Middle frontal gyrus (tissue), 1 donor: ENCODE data around the gene EPHA10.
A peak's percentile ranks its signal among the peaks of the same experiment; 100 is the strongest.

Experiments used
- DNase-seq: peaks from one replicate; pipeline ENCODE4 v3.0.0-alpha.2; 2015; ENCODE audit warnings: low spot score; ENCODE audit errors: extremely low spot score

EPHA10 gene

GRCh38 chr1:37734629-37735591 lies 30.0 kb downstream of the EPHA10 start:
- DNase-seq, result no peak

GRCh38 chr1:37732111-37732780 lies 32.7 kb downstream of the EPHA10 start:
- DNase-seq, result no peak

- DNase-seq, result no peak
These were observed 33.5 kb downstream of the EPHA10 start for GRCh38 chr1:37731312-37732019.

DNA sequence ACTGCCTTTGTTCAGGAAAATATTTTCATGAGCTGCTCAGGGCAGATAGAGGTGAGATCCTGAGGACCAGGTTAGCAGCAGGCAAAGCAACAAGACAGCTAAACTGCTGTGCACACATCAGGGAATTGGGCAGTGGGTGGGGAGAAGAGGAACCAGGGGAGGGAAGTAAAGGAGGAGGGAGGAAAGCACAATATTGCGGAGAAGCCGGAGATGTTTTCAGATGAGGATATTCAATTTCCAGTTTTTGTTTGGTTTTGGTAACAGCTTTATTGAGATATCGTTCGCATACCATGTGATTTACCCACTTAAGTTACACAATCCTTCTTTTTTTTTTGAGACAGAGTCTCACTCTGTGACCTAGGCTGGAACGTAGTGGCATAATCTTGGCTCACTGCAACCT lies 34.5 kb downstream of the EPHA10 start:
- no peak for DNase-seq

- DNase-seq, result no peak
These were observed 36.5 kb downstream of the EPHA10 start for GRCh38 chr1:37728416-37728815.

DNA sequence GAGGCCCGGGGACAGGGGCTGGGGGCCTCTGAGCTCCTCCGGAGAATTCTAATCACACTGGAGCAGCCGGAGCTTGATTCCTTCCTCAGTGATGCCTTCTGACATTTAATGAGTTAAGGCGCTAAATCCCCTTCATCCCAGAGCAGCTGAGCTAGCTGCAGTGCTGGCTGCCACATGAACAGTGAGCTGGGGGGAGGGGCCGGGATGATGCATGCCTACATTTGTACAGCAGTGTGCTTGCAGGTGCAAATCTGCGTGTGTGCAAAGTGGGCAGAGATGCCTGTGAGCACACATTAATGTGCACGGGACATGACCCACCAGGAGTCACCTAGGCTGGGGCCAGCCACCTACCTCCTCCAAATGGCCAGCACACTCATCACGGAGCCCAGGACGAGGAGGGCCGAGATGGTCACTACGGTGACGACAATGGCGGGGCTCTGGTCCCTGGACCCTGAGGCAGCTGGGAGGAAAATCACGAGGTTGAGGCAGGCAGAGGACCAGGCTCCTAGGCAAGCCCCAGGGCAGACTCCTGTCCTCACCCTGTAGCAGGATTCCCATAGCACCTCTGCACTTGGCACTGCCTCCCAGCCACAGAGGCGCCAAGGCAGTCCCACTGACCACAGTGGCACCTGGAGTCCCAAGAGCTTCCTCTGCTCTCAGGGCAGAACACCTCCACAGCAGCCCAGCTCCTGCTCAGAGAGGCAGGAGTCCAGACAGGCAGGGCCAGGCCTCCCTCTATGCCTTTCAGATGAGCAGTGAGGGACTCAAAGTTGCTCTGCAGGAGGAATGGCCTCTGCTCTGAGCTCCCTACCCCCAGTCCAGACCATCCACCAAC lies 38.0 kb downstream of the EPHA10 start:
- no peak for DNase-seq

DNA sequence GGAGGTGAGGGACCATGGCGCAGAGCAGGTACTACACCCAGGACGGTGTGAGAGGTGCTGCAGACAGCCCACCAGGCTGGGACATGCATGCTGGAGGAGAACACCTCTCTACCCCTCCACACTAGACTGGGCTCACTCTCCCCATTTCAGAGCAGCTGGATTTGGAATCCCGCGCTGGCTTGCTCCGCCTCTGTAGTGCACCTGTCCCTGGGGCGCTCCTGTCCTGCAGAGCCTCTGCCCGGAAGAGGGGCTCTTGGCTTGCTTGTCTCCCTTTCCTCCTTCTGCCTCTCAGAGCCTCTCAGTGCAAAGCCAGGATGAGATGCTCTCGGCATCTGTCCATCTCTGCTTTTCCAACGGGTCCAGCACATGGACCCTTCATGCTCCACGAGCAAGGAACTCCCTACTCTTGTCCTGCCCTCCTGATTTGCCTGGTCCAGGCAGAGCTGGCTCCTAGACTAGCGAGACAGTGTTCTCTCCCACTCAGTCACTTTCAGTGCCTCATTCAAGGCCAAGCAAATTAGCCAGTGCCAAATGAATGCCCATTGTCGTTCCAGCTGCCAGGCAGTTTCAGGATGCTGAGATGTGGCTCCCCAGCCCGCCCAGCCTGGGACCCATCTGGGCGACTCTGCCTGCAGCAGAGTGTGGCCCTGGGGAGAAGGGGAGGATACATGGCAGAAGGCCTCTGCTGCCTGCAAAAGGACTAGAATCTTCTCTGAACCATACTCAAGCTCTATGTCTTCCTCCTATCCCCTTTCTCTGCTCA lies 38.9 kb downstream of the EPHA10 start:
- DNase-seq, result peak; percentile 56

GRCh38 chr1:37724575-37724974 lies 40.3 kb downstream of the EPHA10 start:
- no peak for DNase-seq

DNA sequence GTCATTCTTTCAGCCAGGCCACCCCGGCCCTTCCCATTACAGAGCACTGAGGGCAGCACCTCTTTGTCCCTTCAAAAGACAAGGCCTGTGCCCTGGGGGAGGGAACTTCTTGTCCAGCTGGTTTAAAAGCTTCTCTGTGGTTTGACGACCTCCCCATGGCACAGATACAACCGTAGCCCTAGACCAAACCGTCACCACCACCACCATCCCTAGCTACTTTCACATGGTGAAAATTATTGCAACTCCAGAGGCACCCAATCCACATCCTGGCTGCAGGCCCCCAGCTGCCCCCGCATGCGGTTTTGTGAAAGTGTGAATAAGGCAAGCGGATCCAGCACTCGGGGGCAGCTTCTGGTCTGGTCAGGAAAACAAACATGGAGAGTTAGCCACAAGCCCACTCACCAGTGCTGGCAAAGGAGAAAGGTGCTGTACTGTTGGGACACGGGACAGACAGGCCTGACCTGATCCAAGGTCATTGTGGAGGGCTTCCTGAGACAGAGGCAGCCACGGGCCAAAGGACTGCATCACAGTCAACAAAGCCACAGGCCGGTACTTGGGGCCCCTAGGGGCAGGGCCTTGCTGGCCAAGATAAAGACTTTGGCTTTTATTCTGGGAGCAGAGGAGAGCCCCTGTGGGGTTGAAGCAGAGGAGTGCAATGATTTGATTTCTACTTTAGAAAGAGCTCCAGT lies 41.4 kb downstream of the EPHA10 start:
- no peak for DNase-seq

DNA sequence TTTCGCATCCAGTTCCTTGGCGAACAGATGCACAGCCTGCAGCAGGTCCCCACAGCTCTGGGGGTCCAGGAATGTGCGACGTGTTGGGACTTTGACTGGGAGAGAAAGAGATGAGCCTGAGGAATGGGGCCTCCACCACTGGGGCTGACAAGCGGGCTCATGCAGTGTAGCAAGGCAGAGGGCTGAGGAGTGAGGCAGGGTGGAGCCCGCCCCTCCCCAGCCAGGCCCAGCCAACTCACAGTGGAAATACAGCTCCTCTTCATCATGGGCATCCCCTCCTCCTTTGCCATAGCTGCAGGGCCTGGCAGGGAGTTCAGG lies 41.9 kb downstream of the EPHA10 start:
- DNase-seq, result no peak

- peak; percentile 26 for DNase-seq
These were observed 42.5 kb downstream of the EPHA10 start for GRCh38 chr1:37722181-37723071.

- no peak for DNase-seq
These were observed 43.4 kb downstream of the EPHA10 start for GRCh38 chr1:37721565-37721964.

GRCh38 chr1:37720231-37721130 lies 44.4 kb downstream of the EPHA10 start:
- DNase-seq, result no peak

DNA sequence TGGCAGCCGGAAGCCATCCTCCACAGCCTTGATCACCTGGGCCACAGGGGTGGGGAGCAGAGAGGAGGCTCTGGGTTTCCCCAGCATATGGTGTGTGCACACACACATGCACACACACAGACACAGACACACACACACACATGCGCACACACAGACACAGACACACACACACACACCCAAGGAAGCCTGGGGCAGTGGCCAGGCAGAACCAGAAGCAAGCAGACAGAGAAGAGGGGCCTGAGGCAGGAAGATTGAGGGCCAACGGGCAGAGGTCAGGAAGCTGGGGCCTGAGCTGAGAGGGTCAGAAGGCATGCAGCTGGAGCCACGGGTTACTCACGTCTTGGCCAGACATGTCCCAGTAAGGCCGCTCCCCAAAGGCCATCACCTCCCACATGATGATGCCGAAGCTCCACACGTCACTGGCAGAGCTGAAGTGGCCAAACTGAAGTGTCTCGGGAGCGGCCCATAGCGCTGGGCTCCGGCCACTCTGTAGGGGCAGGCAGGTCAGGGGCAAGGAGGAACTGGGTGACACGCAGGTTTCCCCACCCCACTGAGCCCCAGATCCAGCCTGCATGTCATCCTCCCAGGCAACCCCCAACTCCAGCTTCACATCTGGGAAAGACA lies 45.2 kb downstream of the EPHA10 start:
- no peak for DNase-seq

DNA sequence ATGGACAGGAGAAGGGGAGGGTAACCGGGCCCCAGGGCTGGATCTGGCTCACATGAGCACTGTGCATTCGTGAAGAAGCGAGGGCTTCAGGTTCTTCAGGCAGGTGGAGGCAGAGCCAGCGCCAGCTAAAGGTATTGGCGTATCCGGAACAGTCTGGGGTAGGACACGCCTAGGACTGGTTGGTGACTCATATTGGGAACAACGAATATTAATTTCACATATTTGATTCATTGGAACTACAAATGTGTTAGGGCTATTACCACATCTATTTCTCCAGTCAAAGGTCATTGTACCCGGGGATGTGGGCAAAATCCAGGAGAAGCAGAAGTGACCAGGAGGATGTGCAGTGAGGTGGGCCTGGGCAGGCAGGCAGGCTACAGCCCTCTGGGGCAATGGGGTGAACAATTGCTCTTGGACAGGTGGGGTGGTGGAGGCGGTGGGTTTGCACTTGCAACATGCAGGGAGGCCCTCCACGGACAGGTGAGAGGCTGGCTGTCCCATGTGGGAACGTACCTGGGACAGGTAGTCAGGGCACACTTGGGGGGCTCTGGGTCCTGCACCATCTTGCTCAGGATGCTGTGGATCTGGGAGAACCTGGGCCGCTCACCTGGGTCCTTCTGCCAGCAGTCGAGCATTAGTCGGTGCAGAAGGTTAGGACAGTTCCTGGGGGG lies 45.9 kb downstream of the EPHA10 start:
- no peak for DNase-seq

- DNase-seq, result no peak
These were observed 46.6 kb downstream of the EPHA10 start for GRCh38 chr1:37718181-37718900.
